Stimulated activated CD4-positive, alpha-beta T cell treated with anti-CD3 and anti-CD28 coated beads, Interleukin-1b, Interleukin-23, amount 100 ng/mL, for 24 hours (primary cell): Measurements from ENCODE around the gene GATC.

Source experiments
- DNase-seq, 4 experiments: peaks; one replicate each; pipeline ENCODE4 v3.0.0-alpha.2; 2020; ENCODE audit warnings: low read depth in 4 of 4, low spot score in 1 of 4

The GATC gene, protein sequence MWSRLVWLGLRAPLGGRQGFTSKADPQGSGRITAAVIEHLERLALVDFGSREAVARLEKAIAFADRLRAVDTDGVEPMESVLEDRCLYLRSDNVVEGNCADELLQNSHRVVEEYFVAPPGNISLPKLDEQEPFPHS

DNA sequence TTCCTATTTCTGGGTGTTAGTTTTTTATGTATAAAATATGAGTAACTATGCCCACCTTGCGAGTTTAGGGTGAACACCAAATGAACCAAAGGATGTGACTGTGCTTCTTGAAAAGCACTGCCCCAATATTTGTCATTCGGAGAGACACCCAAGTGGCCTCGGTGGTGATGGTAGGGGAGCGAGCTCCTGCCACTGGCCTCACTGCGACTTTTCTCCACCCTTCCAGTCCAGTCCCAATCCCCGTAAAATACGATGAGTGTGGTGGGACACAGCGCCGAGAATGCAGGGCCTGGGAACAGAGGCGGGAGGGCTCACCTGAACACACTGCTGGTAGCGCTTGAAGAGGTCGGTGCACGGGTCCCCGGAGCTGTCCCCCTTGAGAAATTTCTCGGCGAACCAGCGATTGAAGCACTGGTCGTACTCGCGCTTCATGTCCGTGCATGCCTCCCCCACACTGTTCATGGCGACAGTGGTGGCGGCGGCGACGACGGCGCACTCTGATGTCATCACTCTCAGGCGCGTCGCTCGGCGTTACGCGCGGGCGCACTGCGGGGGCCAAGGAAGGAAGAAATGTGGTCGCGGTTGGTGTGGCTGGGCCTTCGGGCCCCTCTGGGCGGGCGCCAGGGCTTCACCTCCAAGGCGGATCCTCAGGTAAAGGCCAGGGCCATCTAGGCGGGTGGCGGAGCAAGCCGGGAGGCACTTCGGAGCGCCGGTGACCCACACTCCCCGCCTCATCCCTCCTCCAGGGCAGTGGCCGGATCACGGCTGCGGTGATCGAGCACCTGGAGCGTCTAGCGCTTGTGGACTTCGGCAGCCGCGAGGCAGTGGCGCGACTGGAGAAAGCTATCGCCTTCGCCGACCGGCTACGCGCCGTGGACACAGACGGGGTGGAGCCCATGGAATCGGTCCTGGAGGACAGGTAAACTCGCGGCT lies at the start of gene GATC, which contains the start of gene TRIAP1:
Gene GATC (plus strand): TSS at position 534 of the 933 bp plus-strand sequence. CDS start 37 bp downstream, at position 571.
Gene TRIAP1 (minus strand): TSS at position 474 of the 933 bp plus-strand sequence. CDS start 12 bp downstream, at position 462.
- DNase-seq, result peak; percentile 73 to 86 (median 82)

DNA sequence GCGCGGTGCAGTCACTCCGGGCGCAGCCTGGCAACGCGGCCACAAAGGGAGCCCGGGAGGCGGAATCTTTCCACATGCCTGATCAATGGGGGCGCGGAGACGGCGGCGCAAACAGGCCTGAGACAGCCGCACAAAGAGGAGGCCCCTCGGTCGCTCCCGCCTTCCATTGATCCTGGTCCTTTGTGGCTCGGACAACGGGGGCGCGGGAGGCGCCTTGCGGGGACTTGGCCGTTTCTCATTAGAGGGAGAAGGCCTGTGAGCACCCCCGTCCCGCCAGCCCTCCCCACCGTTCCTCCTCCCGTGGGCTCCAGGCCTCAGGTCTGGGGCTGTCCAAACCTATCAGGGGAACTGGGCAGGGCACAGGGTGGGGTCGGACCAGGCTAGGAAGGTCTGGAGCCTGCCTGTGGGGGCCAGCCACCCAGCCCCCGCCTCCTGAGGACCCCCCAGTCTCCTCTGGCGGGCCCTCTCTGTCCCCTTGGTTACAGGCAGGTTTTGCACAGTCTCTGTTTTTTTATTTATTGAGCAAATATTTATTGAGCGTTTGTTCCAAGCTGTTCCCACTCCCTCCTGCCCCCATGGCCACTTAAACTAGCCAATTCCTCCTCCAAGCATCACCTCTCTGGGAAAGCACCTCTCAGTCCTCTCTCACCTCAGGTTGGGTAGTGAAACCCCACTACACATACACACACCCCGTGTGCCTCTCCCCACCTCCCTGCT lies 48.3 kb upstream of the GATC start:
- no peak for DNase-seq

DNA sequence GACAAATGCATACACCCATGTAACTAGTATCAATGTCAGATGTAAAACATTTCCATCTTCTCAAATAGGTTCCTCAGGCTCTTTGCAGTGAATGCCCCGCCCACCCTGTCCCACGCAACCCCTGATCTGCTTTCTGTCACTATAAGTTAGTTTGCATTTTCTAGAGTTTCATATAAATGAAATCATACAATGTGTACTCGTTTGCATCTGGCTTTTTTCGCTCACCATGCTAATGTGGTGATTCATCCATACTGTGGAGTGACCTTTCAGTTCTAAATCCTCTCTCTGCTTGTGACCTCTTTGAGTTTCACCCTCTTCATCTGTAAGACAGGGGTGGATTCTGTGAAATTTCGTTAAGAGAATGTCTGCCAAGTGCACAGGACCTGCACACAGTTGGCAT lies 46.7 kb upstream of the GATC start:
- DNase-seq, result no peak

DNA sequence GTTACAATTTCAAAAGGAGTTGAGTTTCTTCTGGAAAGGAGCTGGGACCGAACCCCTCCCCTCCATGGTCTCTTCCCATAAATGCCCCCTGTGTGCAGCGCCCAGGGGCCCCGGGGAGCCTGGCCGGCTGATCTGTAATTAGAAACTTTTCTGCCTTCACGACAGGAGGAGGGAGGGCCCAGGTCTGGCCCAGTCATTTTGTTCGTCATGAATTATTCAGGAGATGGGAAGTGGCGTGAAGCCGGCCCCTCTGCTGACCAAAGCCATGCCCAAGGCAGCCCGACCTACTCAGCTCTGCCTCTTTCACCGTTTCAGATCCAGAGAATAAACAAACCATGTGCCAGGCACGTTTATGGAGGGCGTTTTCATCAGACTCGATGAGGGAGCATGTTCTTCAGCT lies 44.0 kb upstream of the GATC start:
- no peak for DNase-seq

DNA sequence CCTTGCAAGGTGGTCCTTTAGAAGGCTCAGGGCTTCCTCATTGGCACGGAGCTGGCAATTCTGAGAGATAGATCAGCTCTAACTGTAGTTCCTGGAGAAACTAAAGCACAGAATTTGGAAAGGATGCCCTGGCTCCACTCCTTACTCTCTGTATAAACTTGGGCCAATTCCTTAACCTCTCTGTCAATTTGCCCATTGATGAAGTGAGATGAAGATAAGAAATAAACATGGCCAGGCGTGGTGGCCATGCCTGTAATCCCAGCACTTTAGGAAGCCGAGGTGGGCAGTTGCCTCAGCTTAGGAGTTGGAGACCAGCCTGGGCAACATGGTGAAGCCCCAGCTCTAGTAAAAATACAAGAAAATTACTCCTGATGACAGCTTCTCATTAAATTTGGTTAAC lies 42.4 kb upstream of the GATC start:
- DNase-seq, result no peak

DNA sequence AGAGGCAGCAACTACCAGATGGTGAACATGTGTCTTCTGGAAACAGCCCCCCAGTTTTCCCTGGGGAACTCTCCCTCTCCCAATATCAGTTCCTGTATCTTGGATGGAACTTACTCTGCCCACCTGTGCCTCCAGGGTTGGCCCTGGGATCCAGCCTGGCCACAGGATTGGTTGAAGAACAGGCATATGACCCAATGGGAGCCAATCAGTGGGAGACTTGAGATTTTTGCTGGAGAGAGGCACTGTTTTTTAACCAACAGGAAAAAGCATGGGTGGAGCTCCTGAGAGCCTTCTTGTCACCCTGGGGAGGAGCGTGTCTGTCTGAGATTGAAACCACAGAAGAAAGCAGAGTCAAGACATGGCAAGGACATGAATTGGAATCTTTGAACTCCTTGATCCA lies 42.0 kb upstream of the GATC start:
- no peak for DNase-seq

DNA sequence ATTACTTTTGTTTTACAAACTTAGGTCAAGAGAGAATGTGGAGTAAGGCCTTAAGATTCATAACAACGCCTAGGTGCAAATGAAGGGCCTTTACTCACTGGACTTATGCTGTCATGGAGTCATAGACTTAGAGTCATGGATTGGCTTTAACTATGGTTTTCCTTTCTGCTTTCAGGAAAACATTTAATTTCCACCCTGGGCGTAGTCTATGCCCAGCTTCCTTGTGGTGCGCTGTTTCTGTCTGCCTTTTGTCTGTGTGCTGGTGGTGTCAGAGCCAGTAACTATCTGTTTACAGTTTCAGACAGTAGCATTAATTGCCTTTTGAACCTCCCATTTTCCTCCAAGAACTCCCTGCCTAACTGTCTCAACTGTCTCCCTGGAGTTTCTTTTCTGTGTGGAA lies 40.2 kb upstream of the GATC start:
- DNase-seq, result no peak

DNA sequence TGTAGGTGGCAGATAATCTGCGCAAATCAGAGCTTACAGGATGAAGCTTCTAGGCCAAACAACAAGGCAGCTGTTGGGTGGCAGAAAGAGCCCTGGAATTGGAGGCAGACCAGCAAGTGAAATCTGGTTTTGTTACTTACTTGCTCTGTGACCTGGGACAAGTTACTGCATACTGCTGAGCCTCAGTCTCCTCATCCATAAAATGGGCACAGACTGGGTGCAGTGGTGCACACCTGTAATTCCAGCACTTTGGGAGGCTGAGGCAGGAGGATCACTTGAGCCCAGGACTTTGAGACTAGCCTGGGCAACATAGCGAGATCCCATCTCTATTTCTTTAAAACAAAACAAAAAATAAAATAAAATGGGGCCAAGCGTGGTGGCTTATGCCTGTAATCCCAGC lies 39.7 kb upstream of the GATC start:
- DNase-seq, result no peak

DNA sequence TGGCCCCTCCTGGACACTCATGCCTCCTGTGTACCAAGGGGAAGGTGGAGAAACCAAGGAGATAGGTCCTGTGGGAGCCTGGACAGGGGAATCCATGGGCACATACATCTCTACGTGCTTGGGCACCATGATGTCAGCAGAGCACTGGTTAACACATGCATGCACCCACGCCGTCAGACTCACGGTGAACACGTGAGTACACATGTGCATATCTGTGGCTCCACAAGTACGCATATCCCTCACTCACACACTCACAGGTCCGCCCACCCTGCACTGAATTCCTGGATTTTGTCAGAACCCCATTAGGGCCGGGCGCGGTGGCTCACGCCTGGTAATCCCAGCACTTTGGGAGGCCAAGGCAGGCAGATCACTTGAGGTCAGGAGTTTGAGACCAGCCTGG lies 37.5 kb upstream of the GATC start:
- no peak for DNase-seq

DNA sequence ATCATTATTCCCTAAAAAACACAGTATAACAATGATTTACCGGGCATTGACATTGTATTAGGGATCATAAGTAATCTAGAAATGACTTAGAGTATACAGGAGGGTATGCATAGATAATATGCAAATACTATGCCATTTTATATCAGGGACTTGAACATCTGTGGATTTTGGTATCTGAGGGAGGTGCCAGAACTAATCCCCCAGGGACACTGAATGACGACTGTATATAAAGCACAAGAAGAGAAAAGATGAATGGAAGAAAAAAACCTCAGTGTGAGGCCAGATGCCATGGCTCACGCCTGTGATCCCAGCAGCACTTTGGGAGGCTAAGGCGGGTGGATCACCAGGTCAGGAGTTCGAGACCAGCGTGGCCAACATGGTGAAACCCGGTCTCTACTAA lies 33.8 kb upstream of the GATC start:
- DNase-seq, result no peak

DNA sequence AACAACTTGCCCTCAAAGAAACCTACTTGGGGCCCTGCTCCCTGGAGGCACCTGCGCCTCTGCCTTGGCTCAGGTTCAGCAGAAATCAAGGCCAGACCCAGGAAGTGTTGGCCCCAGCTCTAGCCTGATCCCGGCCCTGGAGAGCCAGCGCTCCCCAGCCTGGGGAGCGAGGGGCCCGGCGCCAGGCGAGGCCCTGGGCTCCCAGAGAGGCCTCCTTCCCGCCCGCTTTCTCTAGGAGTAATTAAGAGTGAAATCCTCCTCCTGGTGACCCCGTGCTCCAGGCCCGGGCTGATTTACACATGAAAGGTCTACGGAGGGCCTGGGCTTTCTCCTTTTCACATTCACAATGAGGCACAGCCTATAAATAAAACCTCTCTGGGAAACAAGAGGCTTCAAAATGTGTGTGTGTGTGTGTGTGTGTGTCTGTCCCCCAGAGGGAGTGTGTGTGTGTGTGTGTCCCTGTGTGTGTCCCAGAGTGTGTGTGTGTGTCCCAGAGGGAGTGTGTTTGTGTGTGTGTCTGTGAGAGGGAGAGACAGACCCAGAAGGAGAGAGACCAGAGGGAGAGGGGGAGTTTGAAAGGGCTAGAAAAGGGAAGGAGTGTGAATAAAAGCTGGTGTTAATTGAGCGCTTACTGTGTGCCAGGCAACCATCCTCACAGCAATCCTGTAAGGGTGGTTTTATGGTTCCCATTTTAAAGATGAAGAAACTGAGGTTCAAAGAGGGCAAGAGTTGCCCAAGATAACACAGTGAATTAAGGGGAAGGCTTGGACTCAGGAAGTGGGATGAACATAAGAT lies 32.1 kb upstream of the GATC start:
- no peak for DNase-seq

DNA sequence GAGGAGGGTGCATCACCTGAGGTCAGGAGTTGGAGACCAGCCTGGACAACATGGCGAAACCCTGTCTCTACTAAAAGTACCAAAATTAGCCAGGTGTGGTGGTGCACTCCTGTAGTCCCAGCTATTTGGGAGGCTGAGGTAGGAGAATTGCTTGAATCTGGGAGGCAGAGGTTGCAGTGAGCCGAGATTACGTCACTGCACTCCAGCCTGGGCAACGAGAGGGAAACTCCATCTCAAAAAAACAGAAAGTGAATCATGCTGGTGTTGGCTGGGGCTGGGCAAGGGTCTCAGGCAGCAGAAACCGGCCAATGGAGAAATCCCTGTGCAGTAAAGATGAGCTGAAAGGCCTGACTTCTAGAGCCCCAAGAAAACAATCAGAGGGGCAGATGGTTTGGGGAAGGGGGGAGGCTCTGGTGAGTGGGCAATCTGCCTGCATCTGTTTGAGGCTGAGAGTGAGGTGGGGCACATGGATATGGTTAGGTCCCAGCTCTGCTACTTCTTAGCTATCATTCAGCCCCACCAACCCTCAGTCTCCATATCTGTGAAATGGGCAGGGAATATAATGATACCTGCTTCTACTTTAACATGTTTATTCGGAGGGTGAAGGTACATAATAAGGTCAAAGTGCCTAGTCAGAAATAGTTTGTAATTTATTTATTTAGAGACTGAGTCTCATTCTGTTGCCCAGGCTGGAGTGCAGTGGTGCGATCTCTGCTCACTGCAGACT lies 29.6 kb upstream of the GATC start:
- DNase-seq, result no peak

DNA sequence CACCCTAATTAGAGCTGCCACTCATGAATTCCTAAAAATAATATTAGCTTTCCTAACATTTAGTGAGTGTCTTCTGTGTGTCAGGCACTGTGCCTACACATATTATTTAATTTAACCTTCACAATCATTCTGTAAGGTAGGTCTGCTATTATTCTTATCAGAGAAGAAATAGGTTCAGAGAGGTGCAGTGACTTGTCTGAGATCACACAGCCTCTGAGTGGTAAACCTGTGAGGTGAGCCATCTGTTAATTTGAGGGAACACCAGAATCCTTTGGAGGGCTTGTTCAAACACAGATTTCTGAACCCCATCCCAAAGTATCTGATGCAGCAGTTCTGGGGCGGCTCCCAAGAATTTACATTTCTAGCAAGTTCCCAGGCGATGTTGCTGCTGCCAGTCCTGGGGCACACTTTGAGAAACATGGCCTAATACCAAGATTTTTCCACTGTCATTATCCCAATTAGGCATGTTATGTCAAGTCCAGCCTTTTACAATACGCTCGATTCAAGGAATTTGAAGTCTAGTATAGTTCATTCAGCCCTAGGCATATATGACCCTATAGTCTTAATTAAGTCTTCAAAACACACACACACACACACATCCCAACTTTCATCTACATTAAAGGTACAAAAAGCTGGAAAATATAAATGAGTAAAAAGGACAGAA lies 28.2 kb upstream of the GATC start:
- no peak for DNase-seq

DNA sequence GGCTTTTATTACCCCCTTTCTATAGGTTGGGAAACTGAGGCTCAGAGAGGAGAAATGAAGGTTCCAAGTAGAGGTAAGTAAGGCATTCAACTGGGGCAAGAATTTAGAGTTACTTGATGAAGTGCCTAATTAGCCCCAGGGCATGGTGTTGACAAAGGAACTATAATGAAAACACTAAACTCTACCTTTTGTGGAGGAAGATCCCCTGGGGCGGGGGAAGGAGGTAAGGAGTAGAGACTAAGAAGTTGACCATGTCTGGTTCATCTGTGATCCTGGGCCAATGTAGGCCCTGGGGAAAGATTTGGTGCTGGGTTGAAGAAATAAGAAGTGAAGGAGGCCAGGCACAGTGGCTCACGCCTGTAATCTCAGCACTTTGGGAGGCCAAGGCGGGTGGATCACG lies 24.5 kb upstream of the GATC start:
- no peak for DNase-seq

DNA sequence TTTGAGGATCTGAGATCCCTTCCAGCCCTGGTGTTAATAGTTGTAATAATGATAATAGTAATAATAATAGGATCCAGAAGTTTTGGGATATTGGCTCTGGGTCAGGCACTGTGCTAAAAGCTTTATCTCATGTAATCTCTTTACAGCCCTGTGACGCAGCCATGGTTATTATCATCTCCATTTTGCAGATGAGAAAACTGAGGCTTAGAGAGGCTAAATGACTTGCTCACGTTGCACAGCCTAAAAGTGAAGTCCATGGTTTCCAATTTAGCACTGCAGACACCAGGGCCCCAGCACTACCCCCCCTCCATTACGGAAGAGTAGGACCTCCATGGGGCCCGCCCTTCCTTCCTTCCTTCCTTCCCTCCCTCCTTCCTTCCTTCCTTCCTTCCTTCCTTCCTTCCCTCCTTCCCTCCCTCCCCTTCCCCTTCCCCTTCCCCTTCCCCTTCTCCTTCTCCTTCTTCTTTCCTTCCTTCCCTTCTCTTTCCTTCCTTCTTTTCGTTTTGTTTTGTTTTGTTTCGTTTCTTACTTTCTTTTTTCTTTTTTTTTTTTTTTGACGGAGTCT lies 23.3 kb upstream of the GATC start:
- DNase-seq, result no peak

DNA sequence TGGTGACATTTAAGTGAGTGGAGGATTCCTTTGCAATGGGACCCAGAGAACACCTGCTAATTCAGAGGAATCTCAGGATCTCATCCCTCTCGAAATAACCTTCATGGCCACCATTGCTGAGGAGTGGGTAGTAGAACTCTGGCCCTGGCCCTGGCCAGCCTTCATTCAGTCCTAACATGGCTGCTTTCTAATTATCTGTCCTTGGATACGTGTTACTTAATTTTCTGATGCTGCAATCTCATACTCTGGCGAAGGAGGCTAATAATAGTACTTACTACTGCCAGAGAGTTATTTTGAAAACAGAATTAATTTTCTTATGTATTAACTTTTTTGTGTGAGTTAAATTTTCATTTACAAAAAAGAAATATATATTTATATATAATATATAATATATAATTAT lies 20.4 kb upstream of the GATC start:
- DNase-seq, result no peak

DNA sequence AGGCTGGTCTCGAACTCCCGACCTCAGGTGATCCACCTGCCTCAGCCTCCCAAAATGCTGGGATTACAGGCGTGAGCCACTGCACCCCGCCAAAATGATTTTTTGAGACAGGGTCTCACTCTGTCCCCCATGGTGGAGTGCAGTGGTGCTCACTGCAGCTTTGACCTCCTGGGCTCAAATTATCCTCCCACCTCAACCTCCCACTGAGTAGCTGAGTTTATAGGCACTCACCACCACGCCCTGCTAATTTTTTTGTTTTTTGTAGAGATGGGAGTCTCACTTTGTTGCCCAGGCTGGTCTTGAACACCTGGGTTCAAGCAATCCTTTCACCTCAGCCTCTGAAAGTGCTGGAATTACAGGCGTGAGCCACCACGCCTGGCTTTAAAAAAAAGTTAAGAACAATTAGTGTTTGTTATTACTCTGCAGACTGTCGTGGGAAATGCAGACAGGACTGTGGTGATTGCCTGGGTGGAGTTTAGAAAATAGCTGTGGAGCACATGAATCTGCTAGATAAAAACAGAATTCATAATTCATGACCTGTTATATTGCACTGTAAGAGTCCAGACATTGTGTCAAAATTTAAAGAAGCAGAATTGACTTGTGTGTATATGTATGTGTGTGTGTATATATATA lies 17.5 kb upstream of the GATC start:
- DNase-seq, result no peak

DNA sequence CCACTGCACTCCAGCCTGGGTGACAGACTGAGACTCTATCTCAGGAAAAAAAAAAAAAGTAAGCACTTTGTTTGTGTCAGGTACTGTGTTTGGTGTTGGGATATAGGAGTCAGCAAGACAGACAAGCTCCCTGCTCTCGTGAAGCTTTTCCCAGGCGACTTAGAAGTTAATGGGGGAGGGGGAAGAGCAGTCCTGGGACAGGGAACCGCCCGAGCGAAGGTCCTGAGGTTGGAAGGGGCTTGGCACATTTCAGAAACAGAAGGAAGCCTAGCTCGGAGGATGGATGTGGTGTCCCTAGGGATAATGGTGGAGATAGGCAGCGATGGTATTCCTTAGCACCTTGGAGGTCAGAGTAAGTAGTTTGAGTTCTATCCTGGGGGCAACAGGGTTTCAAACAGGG lies 16.9 kb upstream of the GATC start:
- no peak for DNase-seq
